Measurements from ENCODE around the gene APLNR. TPM values are rescaled to one million over a fixed set of nuclear protein-coding genes. Genes with fewer than 3 reads are reported as not detected.

APLNR gene
- polyA plus RNA-seq, 3 donors: 89.4 to 110 (median 101) TPM

DNA sequence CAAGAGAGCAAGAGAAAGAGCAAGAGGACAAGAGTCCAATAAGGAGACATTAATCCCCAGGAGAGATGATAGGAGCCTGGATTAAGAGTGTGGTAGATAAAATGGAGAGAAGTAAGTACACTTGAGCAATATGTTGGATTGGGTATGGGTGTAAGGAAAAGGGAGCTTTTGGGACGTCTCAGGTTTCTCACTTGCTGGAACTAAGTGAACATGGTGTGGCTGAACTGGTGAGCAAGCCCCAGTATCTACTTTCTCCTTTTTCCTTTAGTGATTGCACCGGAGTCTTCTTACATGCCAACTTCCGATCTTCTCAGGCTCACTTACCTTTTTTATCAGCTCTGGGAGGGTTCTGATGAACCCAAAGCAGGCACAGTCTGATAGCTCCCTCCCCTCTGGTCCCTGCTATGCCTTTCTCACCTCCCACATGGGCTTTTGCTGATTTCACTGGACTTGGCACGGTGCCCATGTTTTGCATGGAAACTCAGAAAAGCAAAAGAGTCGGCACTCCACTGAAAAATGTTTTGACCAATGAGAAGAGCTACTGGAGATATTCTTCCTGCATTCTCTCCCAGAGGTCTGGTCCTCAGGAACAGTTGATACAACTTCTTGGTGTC lies 14.5 kb upstream of the APLNR start:
- no peak for DNase-seq (ENCODE audit: low read depth in 3 of 3, low spot score in 2 of 3)

- DNase-seq (ENCODE audit: low read depth in 3 of 3, low spot score in 2 of 3): no peak
These were observed 14.0 kb upstream of the APLNR start for GRCh38 chr11:57251037-57251436.

DNA sequence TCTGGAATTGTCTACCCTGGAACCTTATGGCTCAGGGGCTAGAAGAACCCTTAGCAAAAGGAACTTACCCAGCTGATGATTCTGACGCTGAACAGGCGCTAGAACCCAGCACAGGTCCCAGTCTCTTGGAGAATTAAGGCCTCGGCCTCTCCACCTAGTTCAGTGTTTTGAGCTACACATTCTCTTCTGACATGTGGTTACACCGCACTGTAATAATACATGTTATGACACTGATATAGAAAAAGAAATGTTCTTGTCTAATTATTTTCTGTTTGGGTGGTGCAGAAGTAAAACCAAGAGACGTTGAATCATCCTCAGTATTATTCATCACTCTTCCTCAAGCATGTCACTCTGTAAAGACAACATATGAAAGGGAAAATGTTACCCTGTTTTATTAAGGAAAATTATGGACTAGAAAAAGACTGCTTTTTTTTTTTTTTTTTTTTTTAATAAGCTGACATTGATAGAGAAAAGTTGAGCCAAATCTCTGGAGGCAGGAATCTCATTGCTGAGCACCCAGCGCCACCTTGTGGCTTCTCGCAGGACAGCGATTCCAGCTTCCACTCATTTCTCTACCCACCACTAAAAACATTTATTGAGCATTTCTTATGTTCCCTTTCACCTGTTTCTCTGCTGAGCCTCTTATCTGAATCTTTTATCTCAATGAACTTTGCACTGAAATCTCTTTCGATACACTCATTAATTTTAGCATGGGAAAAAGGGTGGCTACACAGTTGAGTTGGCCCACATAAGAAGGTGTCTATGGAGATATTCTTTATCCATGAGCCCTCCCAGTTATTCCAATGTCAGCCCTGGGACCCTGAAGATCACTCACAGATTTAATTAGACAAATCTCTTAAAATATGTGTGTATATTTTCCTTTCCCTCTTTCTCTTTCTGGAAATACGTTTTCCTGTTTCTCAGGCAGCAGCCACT lies 12.6 kb upstream of the APLNR start:
- DNase-seq (ENCODE audit: low read depth in 3 of 3, low spot score in 2 of 3): no peak

- DNase-seq (ENCODE audit: low read depth in 3 of 3, low spot score in 2 of 3): no peak
These were observed 11.8 kb upstream of the APLNR start for GRCh38 chr11:57248780-57249383.

DNA sequence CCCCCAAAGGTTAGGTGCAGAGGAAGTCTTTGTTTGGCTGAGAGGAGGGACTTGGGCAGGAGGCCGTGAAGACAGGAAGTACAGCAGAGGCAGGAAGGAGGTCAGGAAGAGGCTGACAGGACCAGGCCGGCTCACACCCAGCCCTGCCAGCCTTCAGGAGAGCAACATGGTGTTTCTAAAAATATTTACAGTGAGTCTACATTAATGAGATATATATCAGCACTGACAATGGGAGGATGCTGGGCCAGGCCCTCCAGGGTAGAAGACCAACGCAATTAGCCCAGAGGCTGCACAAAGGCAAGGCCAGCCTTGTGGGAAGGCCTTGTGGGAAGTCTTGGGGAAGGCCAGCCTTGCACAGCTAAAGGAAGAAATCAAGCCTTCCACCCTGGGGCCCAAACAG lies 7.9 kb upstream of the APLNR start:
- DNase-seq (ENCODE audit: low read depth in 3 of 3, low spot score in 2 of 3): no peak

DNA sequence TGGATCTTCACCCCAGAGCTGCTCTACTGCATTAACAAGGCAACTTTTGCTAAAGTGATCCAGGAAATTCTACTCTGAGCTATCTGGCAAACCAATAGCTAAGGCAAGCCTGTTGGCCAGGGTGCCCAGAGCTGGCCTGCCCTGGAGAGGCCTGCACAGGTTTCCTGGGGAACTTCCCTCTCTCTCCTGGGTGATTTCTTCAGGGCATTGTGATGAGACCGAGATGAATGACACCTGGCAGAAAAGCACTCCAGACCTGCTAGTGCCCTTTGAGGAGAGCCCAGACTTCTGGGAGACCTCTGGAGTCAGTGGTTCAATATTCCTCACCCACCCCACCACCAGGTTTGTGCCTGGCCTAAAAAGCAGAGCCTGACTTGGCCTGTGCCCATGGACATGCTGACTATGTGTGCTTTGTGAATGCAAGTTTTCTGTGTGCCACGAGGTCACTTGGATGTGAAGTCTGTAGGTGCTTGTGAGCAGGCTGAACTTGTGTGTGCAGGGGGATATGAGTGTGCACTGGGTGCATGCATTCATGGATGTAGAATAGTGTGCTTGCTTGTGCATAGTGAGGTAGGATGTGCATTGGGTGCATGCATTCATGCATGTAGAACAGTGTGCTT lies 4.4 kb upstream of the APLNR start:
- no peak for DNase-seq (ENCODE audit: low read depth in 3 of 3, low spot score in 2 of 3)

DNA sequence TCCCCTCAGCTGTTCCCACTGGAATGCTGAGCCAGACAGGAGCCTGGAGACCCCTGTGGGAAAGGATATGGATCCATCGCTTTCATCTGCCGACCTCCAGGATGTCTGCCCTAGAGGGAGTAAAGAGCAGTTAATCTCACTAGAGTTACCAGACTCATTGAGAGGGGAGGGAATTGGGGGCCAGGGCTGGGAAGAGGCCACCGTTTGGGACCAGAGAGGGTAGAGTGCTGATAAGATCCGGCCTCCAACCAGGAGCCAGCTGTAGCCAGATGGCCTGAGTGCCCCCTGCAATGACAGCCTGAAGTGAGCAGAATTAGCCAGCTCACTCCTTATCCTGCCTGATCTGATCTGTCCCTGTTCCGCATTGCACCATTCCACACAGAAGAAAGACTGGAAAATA lies 3.7 kb upstream of the APLNR start:
- no peak for DNase-seq (ENCODE audit: low read depth in 3 of 3, low spot score in 2 of 3)

- DNase-seq (ENCODE audit: low read depth in 3 of 3, low spot score in 2 of 3): no peak
These were observed 3.0 kb upstream of the APLNR start for GRCh38 chr11:57240007-57240406.

GRCh38 chr11:57239348-57239747 lies 2.3 kb upstream of the APLNR start:
- no peak for DNase-seq (ENCODE audit: low read depth in 3 of 3, low spot score in 2 of 3)

- no peak for DNase-seq (ENCODE audit: low read depth in 3 of 3, low spot score in 2 of 3)
These were observed 1.0 kb downstream of the APLNR start for GRCh38 chr11:57235761-57236703.

GRCh38 chr11:57233702-57234101 lies 3.3 kb downstream of the APLNR start:
- no peak for DNase-seq (ENCODE audit: low read depth in 3 of 3, low spot score in 2 of 3)

GRCh38 chr11:57231539-57232253 lies 5.4 kb downstream of the APLNR start:
- no peak for DNase-seq (ENCODE audit: low read depth in 3 of 3, low spot score in 2 of 3)

- DNase-seq (ENCODE audit: low read depth in 3 of 3, low spot score in 2 of 3): no peak
These were observed 6.1 kb downstream of the APLNR start for GRCh38 chr11:57230791-57231538.

DNA sequence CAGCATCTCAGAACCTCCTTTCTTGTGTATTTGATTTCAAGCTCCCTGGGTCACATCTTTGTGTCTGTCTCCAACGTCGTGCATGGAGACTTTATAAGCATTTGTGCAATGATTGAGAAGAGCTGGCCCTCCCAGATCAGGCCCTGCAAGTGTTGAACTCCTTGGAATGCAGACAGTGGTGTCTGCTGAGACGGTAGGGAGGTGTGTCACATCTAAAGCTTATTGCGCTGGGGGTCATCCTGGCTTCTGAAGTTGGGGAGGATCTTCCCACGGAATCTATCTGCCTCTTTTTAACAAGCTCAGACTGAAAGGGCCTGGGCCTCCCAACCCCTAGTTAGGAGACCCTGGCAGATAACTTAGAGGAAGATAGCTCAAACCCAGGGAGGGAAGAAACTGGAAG lies 6.7 kb downstream of the APLNR start:
- no peak for DNase-seq (ENCODE audit: low read depth in 3 of 3, low spot score in 2 of 3)

DNA sequence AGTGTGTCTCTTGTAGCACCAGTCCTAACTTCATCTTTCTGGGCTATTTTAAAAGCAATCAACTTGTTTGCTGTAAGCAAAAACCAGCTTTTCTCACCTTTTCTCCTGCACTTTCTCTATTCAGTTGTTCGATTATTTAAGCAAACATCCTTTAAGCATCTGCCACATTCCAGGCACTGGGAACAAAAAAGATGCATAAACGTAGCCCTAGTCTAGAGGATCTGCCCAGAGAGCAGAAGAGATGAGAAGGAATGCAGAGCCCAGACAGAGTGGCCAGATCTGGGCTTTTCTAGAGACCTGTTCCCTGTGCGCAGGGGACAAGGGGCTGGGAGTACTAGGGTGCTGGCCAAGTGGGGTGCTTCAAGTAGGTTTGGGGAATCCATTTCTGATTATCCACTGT lies 8.4 kb downstream of the APLNR start:
- DNase-seq (ENCODE audit: low read depth in 3 of 3, low spot score in 2 of 3): no peak

- DNase-seq (ENCODE audit: low read depth in 3 of 3, low spot score in 2 of 3): no peak
These were observed 12.5 kb downstream of the APLNR start for GRCh38 chr11:57224537-57224936.

- no peak for DNase-seq (ENCODE audit: low read depth in 3 of 3, low spot score in 2 of 3)
These were observed 12.9 kb downstream of the APLNR start for GRCh38 chr11:57224128-57224527.

DNA sequence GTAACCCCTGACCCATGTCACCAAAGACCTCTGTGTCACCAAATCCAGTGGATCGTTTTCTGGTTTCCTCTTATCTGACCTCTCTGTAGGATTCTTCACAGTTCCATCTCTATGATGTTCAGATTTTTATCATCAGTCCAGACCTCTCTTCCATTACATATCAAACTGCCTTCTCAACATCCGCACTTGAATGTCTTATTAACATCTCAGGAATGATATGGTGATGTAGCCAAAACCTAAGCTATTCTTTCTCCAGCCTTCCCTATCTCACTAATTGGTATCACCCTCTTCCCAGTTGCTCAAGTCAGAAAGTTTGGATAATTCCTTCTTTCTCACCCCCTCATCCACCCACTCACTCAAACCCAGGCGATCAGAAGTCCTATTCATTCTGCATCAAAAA lies 13.4 kb downstream of the APLNR start:
- no peak for DNase-seq (ENCODE audit: low read depth in 3 of 3, low spot score in 2 of 3)

GRCh38 chr11:57222239-57222638 lies 14.8 kb downstream of the APLNR start:
- DNase-seq (ENCODE audit: low read depth in 3 of 3, low spot score in 2 of 3): no peak
